ENCODE results near the gene LEFTY1.
A peak's percentile ranks its signal among the peaks of the same experiment; 100 is the strongest.
"Not testable (repeated sequence)": the region's sequence is repeated elsewhere in the genome, so short reads cannot be mapped to it uniquely, and the experiment has no call there.

LEFTY1 gene

GRCh38 chr1:225888898-225889601 lies at the start of gene LEFTY1:
LEFTY1 (minus strand) TSS chr1:225889146; CDS start chr1:225889066, 80 bp downstream.
- DNase-seq (ENCODE audit: low spot score): no peak

GRCh38 chr1:225937048-225937968 lies 48.4 kb upstream of the LEFTY1 start:
- DNase-seq (ENCODE audit: low spot score): no peak

GRCh38 chr1:225936523-225936922 lies 47.6 kb upstream of the LEFTY1 start:
- DNase-seq (ENCODE audit: low spot score): no peak

- not testable (repeated sequence) for DNase-seq (ENCODE audit: low spot score)
Observed at GRCh38 chr1:225936086-225936485, 47.1 kb upstream of the LEFTY1 start.

- DNase-seq (ENCODE audit: low spot score): no peak
Observed at GRCh38 chr1:225934711-225935110, 45.8 kb upstream of the LEFTY1 start.

- no peak for DNase-seq (ENCODE audit: low spot score)
Observed at GRCh38 chr1:225933072-225933471, 44.1 kb upstream of the LEFTY1 start.

GRCh38 chr1:225931270-225932136 lies 42.6 kb upstream of the LEFTY1 start:
- DNase-seq (ENCODE audit: low spot score): no peak

GRCh38 chr1:225930566-225930965 lies 41.6 kb upstream of the LEFTY1 start:
- no peak for DNase-seq (ENCODE audit: low spot score)

- not testable (repeated sequence) for DNase-seq (ENCODE audit: low spot score)
Observed at GRCh38 chr1:225929462-225929861, 40.5 kb upstream of the LEFTY1 start.

GRCh38 chr1:225928186-225929175 lies 39.5 kb upstream of the LEFTY1 start:
- no peak for DNase-seq (ENCODE audit: low spot score)

- DNase-seq (ENCODE audit: low spot score): no peak
Observed at GRCh38 chr1:225926551-225927113, 37.7 kb upstream of the LEFTY1 start.

- peak; percentile 96 for DNase-seq (ENCODE audit: low spot score)
Observed at GRCh38 chr1:225923692-225924555, 35.0 kb upstream of the LEFTY1 start, which contains the start of gene PYCR2. PYCR2 (minus strand) TSS chr1:225924250; CDS start chr1:225924110, 140 bp downstream.

GRCh38 chr1:225923381-225923691 lies 34.4 kb upstream of the LEFTY1 start:
- DNase-seq (ENCODE audit: low spot score): no peak

GRCh38 chr1:225921734-225922709 lies 33.1 kb upstream of the LEFTY1 start:
- no peak for DNase-seq (ENCODE audit: low spot score)

GRCh38 chr1:225919906-225920305 lies 31.0 kb upstream of the LEFTY1 start:
- no peak for DNase-seq (ENCODE audit: low spot score)

GRCh38 chr1:225918280-225918679 lies 29.3 kb upstream of the LEFTY1 start:
- no peak for DNase-seq (ENCODE audit: low spot score)

GRCh38 chr1:225917536-225917935 lies 28.6 kb upstream of the LEFTY1 start:
- no peak for DNase-seq (ENCODE audit: low spot score)

- no peak for DNase-seq (ENCODE audit: low spot score)
Observed at GRCh38 chr1:225917101-225917500, 28.2 kb upstream of the LEFTY1 start.

All from NAMALWA (cell line).